H9 (cell line): ENCODE results near the gene URB1. TPM values are rescaled to one million over a fixed set of nuclear protein-coding genes. Genes with fewer than 3 reads are reported as not detected.

Source experiments
- DNase-seq: peaks from one replicate; pipeline ENCODE4 v3.0.0-alpha.2; 2017
- H2AFZ ChIP-seq: one replicate; pipeline ENCODE4 v1.6.1; 2013; ENCODE audit warnings: mild to moderate bottlenecking, low read length, control low read depth, moderate library complexity
- H2AK5ac ChIP-seq: 2 replicates; pipeline ENCODE4 v1.6.1; 2013; ENCODE audit warnings: low read length, control low read depth, mixed read lengths; ENCODE audit not compliant: insufficient read length
- H2BK120ac ChIP-seq: one replicate; pipeline ENCODE4 v1.6.1; 2013; ENCODE audit warnings: low read depth, mild to moderate bottlenecking, low read length, control low read depth, inconsistent platforms; ENCODE audit not compliant: poor library complexity, severe bottlenecking
- H2BK12ac ChIP-seq: 2 replicates; pipeline ENCODE4 v1.6.1; 2013; ENCODE audit warnings: low read length, control low read depth, mixed read lengths, low read depth; ENCODE audit not compliant: insufficient read length
- H2BK15ac ChIP-seq: 2 replicates; pipeline ENCODE4 v1.6.1; 2013; ENCODE audit warnings: low read depth, low read length, control low read depth
- H2BK20ac ChIP-seq: one replicate; pipeline ENCODE4 v1.6.1; 2013; ENCODE audit warnings: low read depth, mild to moderate bottlenecking, low read length, control low read depth, inconsistent platforms; ENCODE audit not compliant: poor library complexity, severe bottlenecking
- H2BK5ac ChIP-seq: 2 replicates; pipeline ENCODE4 v1.6.1; 2013; ENCODE audit warnings: low read length, control low read depth, mixed read lengths; ENCODE audit not compliant: insufficient read length
- H3K14ac ChIP-seq: 2 replicates; pipeline ENCODE4 v1.6.1; 2013; ENCODE audit warnings: low read length, control low read depth; ENCODE audit not compliant: insufficient read depth
- H3K18ac ChIP-seq: 2 replicates; pipeline ENCODE4 v1.6.1; 2013; ENCODE audit warnings: low read depth, mild to moderate bottlenecking, mixed read lengths, low read length, control low read depth; ENCODE audit not compliant: insufficient read length
- H3K23ac ChIP-seq: 2 replicates; pipeline ENCODE4 v1.6.1; 2013; ENCODE audit warnings: low read length, control low read depth, mixed read lengths, low read depth; ENCODE audit not compliant: insufficient read length
- H3K23me2 ChIP-seq: 2 replicates; pipeline ENCODE4 v1.6.1; 2013; ENCODE audit warnings: low read depth, mild to moderate bottlenecking, mixed read lengths, low read length, control low read depth; ENCODE audit not compliant: insufficient read length, poor library complexity, severe bottlenecking
- H3K27ac ChIP-seq: 2 replicates; pipeline ENCODE4 v1.5.1; 2013; ENCODE audit warnings: low read length, control low read depth, mixed read lengths, low read depth; ENCODE audit not compliant: insufficient read length
- H3K27me3 ChIP-seq: 2 replicates; pipeline ENCODE4 v1.6.1; 2013; ENCODE audit warnings: low read length, control low read depth, inconsistent platforms; ENCODE audit not compliant: insufficient read depth
- H3K4ac ChIP-seq: 2 replicates; pipeline ENCODE4 v1.6.1; 2013; ENCODE audit warnings: low read depth, mild to moderate bottlenecking, control low read depth, inconsistent platforms, low read length, moderate library complexity
- H3K4me1 ChIP-seq: 2 replicates; pipeline ENCODE4 v1.6.1; 2013; ENCODE audit warnings: low read length, control low read depth, inconsistent platforms; ENCODE audit not compliant: insufficient read depth
- H3K4me2 ChIP-seq: 2 replicates; pipeline ENCODE4 v1.6.1; 2013; ENCODE audit warnings: low read length, control low read depth, mixed read lengths; ENCODE audit not compliant: insufficient read length, insufficient read depth
- H3K56ac ChIP-seq: 2 replicates; pipeline ENCODE4 v1.6.1; 2013; ENCODE audit warnings: low read depth, mild to moderate bottlenecking, mixed read lengths, low read length, control low read depth; ENCODE audit not compliant: insufficient read length
- H3K79me1 ChIP-seq: 2 replicates; pipeline ENCODE4 v1.6.1; 2013; ENCODE audit warnings: low read depth, mild to moderate bottlenecking, moderate library complexity, low read length, control low read depth, inconsistent platforms; ENCODE audit not compliant: insufficient read depth, poor library complexity, severe bottlenecking
- H3K79me2 ChIP-seq: 2 replicates; pipeline ENCODE4 v1.6.1; 2013; ENCODE audit warnings: low read length, control low read depth, inconsistent platforms; ENCODE audit not compliant: insufficient read depth
- H3K9ac ChIP-seq: 2 replicates; pipeline ENCODE4 v1.6.1; 2013; ENCODE audit warnings: low read length, control low read depth, mixed read lengths; ENCODE audit not compliant: insufficient read length; ENCODE audit errors: extremely low read depth
- H3K9me3 ChIP-seq: one replicate; pipeline ENCODE4 v1.6.1; 2013; ENCODE audit warnings: low read depth, low read length, inconsistent platforms; ENCODE audit not compliant: control insufficient read depth
- H3T11ph ChIP-seq: one replicate; pipeline ENCODE4 v1.6.1; 2013; ENCODE audit warnings: mild to moderate bottlenecking, low read length, control low read depth, inconsistent platforms
- H4K20me1 ChIP-seq: one replicate; pipeline ENCODE4 v1.6.1; 2013; ENCODE audit not compliant: control insufficient read depth, insufficient read length, insufficient read depth
- H4K5ac ChIP-seq: 2 replicates; pipeline ENCODE4 v1.6.1; 2013; ENCODE audit warnings: low read depth, mild to moderate bottlenecking, mixed read lengths, low read length, control low read depth; ENCODE audit not compliant: insufficient read length
- H4K8ac ChIP-seq: replicated peaks from 2 replicates; pipeline ENCODE4 v1.6.1; 2013; ENCODE audit warnings: low read length, control low read depth, mixed read lengths, low read depth; ENCODE audit not compliant: insufficient read length
- H4K91ac ChIP-seq: 2 replicates; pipeline ENCODE4 v1.6.1; 2013; ENCODE audit warnings: low read depth, mild to moderate bottlenecking, moderate library complexity, mixed read lengths, low read length, control low read depth; ENCODE audit not compliant: insufficient read length
- H3K27ac Mint-ChIP-seq, 3 experiments: 2 replicates in 2 of 3; 3 replicates in 1 of 3; pipeline ENCODE4 v1.8.0; 2020 to 2021; ENCODE audit warnings: mixed read lengths in 3 of 3, mild to moderate bottlenecking in 1 of 3, moderate library complexity in 1 of 3
- H3K27me3 Mint-ChIP-seq: 2 replicates; pipeline ENCODE4 v1.8.0; 2021; ENCODE audit warnings: low read depth, mild to moderate bottlenecking, moderate library complexity, mixed read lengths
- H3K36me3 Mint-ChIP-seq, 3 experiments: 2 replicates in 2 of 3; 3 replicates in 1 of 3; pipeline ENCODE4 v1.8.0; 2020 to 2021; ENCODE audit warnings: low read depth in 3 of 3, mixed read lengths in 3 of 3; ENCODE audit not compliant: insufficient read depth in 1 of 3
- H3K4me1 Mint-ChIP-seq, 2 experiments: 2 replicates each; pipeline ENCODE4 v1.8.0; 2020; ENCODE audit warnings: mixed read lengths in 2 of 2
- H3K4me3 Mint-ChIP-seq, 2 experiments: 2 replicates in 1 of 2; 3 replicates in 1 of 2; pipeline ENCODE4 v1.8.0; 2020 to 2021; ENCODE audit warnings: mild to moderate bottlenecking in 2 of 2, mixed read lengths in 2 of 2, moderate library complexity in 1 of 2
- H3K9me3 Mint-ChIP-seq, 2 experiments: 2 replicates in 1 of 2; 3 replicates in 1 of 2; pipeline ENCODE4 v1.8.0; 2020; ENCODE audit warnings: mild to moderate bottlenecking in 2 of 2, mixed read lengths in 2 of 2, moderate library complexity in 1 of 2
- CTCF ChIP-seq: fragments of 200-600 bp; sonication (generic); conservative IDR thresholded peaks from 3 replicates; pipeline ENCODE4 v1.8.0; 2021; ENCODE audit warnings: antibody characterized with exemption, mild to moderate bottlenecking
- WGBS: extraction: QIAGEN DNeasy Blood & Tissue Kit; methylation state at CpG from one replicate; pipeline ENCODE4 v1.1.7; 2013; ENCODE audit warnings: missing lambda C conversion rate, low lambda C conversion rate, mixed read lengths; ENCODE audit not compliant: insufficient read length; ENCODE audit errors: extremely low coverage; 5-methylcytosine and 5-hydroxymethylcytosine counted together
- total RNA-seq: library from RNA; stranded (reverse); gene quantifications from 2 replicates; pipeline ENCODE4 v1.2.1, GENCODE V29; 2021

URB1 gene
- total RNA-seq, 1 experiment from 2014 or later, result 23.5 TPM

GRCh38 chr21:32348604-32349332, 44.0 kb downstream of the URB1 start:
- Histone ChIP-seq H2BK120ac (no peak overlapping the region), H3K4me2 (no peak overlapping the region), H4K5ac (no peak overlapping the region), H3K27ac (no peak overlapping the region), H3K9ac (no peak overlapping the region), H3K4ac (no peak overlapping the region), H3K79me1 (no peaks in the 10 kb centered on the region), H3K56ac (no peak overlapping the region), H3T11ph (no peak overlapping the region), H2BK12ac (no peak overlapping the region), H2AFZ (no peak overlapping the region), H2BK5ac (no peak overlapping the region), H3K18ac (no peak overlapping the region), H4K20me1 (no peaks in the 10 kb centered on the region), H2BK15ac (no peak overlapping the region), H2BK20ac (no peak overlapping the region), H3K4me1 (no peaks in the 10 kb centered on the region), H3K23ac (no peak overlapping the region), H3K9me3 (no peaks in the 10 kb centered on the region), H4K8ac (no peak overlapping the region), H3K27me3 (no peaks in the 10 kb centered on the region), H2AK5ac (no peak overlapping the region), H3K79me2 (no peaks in the 10 kb centered on the region), H3K23me2 (no peaks in the 10 kb centered on the region), H3K14ac (no peak overlapping the region), H4K91ac (no peak overlapping the region)
- no peaks in the 10 kb centered on the region for H3K27me3 Mint-ChIP-seq
- H3K4me1 Mint-ChIP-seq, result no peaks in the 10 kb centered on the region
- H3K9me3 Mint-ChIP-seq, result no peaks in the 10 kb centered on the region
- peaks cover 70 to 94% (median 86%) of the 10 kb centered on the region in 3 experiments for H3K36me3 Mint-ChIP-seq
- 0 out of 7 replicates have a peak overlapping the region, but pooled peaks of 1 of the 3 experiments have one; percentile 20 for H3K27ac Mint-ChIP-seq
- H3K4me3 Mint-ChIP-seq, result no peak overlapping the region
- no CpG with 5 or more reads among the region's 9 CpGs for WGBS
- DNase-seq, result peak; percentile 14
- no peak for TF ChIP-seq CTCF
